Jurkat, Clone E6-1 (cell line): ENCODE data around the gene ZNF148.

ENCODE experiments used
- DNase-seq: peaks from one replicate; pipeline ENCODE4 v3.0.0-alpha.2; 2011; ENCODE audit warnings: low read depth, low spot score
- H3K4me3 ChIP-seq: 2 replicates; pipeline ENCODE4 v1.5.1; 2011; ENCODE audit warnings: mild to moderate bottlenecking, low read length, control low read depth, moderate library complexity

The ZNF148 gene

DNA sequence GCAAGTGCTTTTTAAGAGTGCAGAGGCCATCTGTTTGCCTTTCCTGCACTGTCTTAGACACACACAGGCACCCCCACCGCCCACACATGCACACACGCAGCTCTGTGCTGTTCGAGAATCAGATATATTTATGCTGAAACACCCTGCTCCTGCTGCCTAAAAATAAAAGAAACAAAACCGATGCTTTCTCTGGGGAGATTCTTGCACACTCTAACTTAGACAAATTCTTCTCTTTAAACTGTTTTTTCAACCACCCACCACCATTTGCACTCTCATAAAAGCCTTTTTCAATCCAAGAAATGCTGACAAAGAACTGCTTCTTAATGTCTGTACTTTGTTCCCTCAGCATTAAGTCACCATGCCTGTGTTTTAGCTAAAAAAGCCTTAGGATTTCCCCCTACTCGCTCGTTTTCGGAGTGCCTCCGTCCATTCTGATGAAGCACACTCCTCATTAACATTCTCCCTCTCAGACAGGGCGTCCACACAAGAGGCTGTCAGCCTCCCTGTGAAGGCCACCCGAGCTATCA, 188.8 kb downstream of the ZNF148 start:
- no peak overlapping the region for H3K4me3 ChIP-seq
- DNase-seq, result no peak

DNA sequence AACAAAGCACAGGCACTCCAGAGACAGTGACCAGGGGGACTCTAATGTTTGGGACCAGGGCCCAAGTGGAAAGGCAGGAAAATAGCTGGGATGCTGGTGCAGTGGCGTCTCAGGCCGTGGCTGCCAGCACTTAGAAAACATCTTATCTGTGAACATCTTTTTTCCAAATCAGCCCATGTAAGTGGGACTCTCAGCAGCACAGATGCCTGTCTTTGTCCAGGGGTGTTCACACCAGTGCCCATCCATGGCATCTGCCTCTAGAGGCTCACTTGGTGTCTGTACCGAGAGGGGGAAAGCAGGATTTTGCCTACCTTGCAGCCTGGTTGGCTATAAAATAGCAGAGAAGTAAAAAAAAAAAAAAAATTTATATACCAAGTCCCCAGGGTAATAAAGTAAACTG, 189.3 kb downstream of the ZNF148 start:
- no peak for DNase-seq
- H3K4me3 ChIP-seq, result no peak overlapping the region

DNA sequence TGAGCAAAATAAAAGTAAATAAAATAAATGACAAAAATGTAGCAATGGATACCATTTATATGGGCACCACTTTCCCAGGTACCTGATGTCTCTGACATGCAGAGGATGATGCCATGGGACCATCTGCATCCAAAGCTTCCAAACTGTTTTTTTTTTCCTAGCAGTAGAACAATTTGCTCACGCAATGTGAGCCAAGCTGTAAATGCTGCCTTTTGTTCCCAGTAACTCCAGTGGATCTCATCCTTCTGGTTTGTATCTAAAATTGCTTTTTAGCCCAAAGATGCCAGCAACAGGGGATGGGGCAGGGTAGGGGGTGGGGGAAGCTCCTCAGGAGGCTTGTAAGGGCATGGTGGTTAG, 195.3 kb downstream of the ZNF148 start:
- no peak overlapping the region for H3K4me3 ChIP-seq
- no peak for DNase-seq

DNA sequence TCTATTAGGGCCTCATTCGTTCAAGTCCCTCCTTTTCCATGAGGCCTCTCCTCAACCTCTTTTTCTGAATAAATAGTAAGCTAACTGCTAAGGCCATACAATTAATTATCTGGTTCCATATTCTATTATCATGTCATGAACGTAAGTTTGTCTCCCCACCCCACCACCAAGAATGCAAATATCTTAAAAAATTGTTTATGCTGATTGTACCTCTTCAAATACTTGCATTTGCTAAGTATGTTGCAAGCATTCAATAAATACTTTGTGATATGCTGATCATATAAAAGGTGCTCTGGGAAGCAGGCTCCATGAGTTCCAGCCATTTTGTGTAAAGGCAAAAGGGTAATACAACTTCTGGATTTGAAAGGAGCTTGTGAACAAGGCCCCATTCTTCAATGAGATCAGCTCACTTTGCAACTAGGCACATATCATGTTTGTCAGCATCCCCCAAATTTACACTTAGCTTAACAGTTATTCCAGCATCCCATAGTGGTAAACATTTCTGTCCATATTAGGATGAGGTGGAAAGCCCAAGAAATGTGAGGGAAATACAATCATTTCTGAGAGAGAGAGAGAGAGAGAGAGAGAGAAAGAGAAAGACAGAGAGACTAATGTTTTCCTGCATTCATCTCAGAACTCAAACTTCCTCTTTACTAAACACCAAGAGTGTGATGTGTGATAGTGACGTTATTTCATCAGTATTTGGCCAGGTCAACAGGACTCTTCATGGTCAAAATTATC, 195.8 kb downstream of the ZNF148 start:
- DNase-seq, result no peak

DNA sequence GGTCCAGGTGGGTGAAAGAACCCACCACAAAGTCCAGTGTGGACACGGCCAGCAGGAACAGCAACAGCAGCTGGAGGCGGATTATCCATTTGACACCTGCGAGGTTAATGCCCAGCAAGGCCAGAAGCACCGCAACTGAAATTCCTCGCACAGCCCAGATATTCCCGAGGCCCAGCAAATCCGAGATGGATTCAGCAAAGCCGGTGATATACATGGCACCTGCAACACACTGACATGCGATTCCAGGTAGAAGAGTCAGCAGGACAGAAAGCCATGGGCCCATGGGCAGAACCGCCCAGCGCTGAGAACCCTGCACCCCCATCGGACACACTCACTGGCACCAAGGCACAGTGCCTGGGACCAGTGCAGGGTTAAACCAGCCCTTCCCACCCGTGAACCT, 197.4 kb downstream of the ZNF148 start:
- no peak for DNase-seq
- H3K4me3 ChIP-seq, result no peak overlapping the region

More for the DNA sequence above, 195.8 kb downstream of the ZNF148 start:
- no peak overlapping the region for H3K4me3 ChIP-seq
